ENCODE results near the gene ARHGAP18. TPM values are rescaled to one million over a fixed set of nuclear protein-coding genes. Genes with fewer than 3 reads are reported as not detected.
A peak's percentile ranks its signal among the peaks of the same experiment; 100 is the strongest.

The ARHGAP18 gene
- total RNA-seq, 3 donors from 2014 or later (not counting 1 experiment from before 2014, with no cell fraction given): 11.5 to 12.5 (median 11.8) TPM

- Mint-ChIP-seq H3K36me3 (no peaks in the 10 kb centered on the region), H3K27me3 (ENCODE audit: low read depth in 2 of 2) (no peaks in the 10 kb centered on the region), H3K4me3 (peak overlapping the region; percentile 79), H3K4me1 (peaks cover 67 to 71% of the 10 kb centered on the region in 2 donors), H3K9me3 (no peaks in the 10 kb centered on the region), H3K27ac (peak overlapping the region; percentile 81 to 83)
- Histone ChIP-seq H3K9me3 (ENCODE audit: control insufficient read depth, insufficient read depth, low read length) (no peaks in the 10 kb centered on the region), H3K27me3 (ENCODE audit: control insufficient read depth, insufficient read depth, low read length) (no peaks in the 10 kb centered on the region), H3K27ac (ENCODE audit: low read length) (peak overlapping the region; percentile 53), H3K4me1 (ENCODE audit: control insufficient read depth, insufficient read depth, low read length) (peaks cover 46% of the 10 kb centered on the region), H3K4me3 (ENCODE audit: low read length) (no peak overlapping the region), H3K36me3 (ENCODE audit: control insufficient read depth, insufficient read depth, low read length) (no peaks in the 10 kb centered on the region)
- intact Hi-C loops (cut with micrococcal nuclease): loop anchor here (1.0 to 10.0 kb wide), 3 partner anchors 24 to 192 kb away; partner anchors contain the start of gene ARHGAP18
- TF ChIP-seq CTCF (IDR thresholded peaks at IDR 0.05): no peak
- WGBS (ENCODE audit: insufficient coverage): 2% methylated on average over 7 of the region's 7 CpGs
- DNase-seq (peak; percentile 33 to 73), ATAC-seq (peak; percentile 69 to 83 (median 83))
Measured at GRCh38 chr6:129686941-129687627, 22.9 kb downstream of the ARHGAP18 start.

GRCh38 chr6:129685662-129686031 lies 24.3 kb downstream of the ARHGAP18 start:
- ATAC-seq (no peak), DNase-seq (no peak)
- no peaks in the 10 kb centered on the region for H3K36me3 ChIP-seq (ENCODE audit: control insufficient read depth, insufficient read depth, low read length)
- H3K27me3 Mint-ChIP-seq (ENCODE audit: low read depth in 2 of 2): no peaks in the 10 kb centered on the region
- H3K27ac ChIP-seq (ENCODE audit: low read length): no peak overlapping the region
- H3K4me3 Mint-ChIP-seq: peak overlapping the region; percentile 47
- WGBS (ENCODE audit: insufficient coverage): 78% methylated on average over 5 of the region's 5 CpGs
- H3K9me3 ChIP-seq (ENCODE audit: control insufficient read depth, insufficient read depth, low read length): no peaks in the 10 kb centered on the region
- no peaks in the 10 kb centered on the region for H3K9me3 Mint-ChIP-seq
- H3K27me3 ChIP-seq (ENCODE audit: control insufficient read depth, insufficient read depth, low read length): no peaks in the 10 kb centered on the region
- intact Hi-C loops (cut with micrococcal nuclease): loop anchor here (2.0 to 10.0 kb wide), 2 partner anchors 25 to 191 kb away; partner anchors contain the start of gene ARHGAP18
- H3K4me1 Mint-ChIP-seq: peaks cover 55 to 69% of the 10 kb centered on the region in 2 donors
- no peaks in the 10 kb centered on the region for H3K36me3 Mint-ChIP-seq
- peak overlapping the region in 1 of 2 donors; percentile 83 for H3K27ac Mint-ChIP-seq
- no peak overlapping the region for H3K4me3 ChIP-seq (ENCODE audit: low read length)
- H3K4me1 ChIP-seq (ENCODE audit: control insufficient read depth, insufficient read depth, low read length): peaks cover 46% of the 10 kb centered on the region
- TF ChIP-seq CTCF (IDR thresholded peaks at IDR 0.05): no peak

- WGBS (ENCODE audit: insufficient coverage): 86% methylated on average over 7 of the region's 8 CpGs
- no peaks in the 10 kb centered on the region for H3K9me3 Mint-ChIP-seq
- H3K4me1 Mint-ChIP-seq: peaks cover 55 to 69% of the 10 kb centered on the region in 2 donors
- H3K4me1 ChIP-seq (ENCODE audit: control insufficient read depth, insufficient read depth, low read length): peaks cover 46% of the 10 kb centered on the region
- intact Hi-C loops (cut with micrococcal nuclease): loop anchor here (1.0 to 10.0 kb wide), 2 partner anchors 13 to 190 kb away; no protein-coding TSS in a partner anchor
- no peaks in the 10 kb centered on the region for H3K27me3 ChIP-seq (ENCODE audit: control insufficient read depth, insufficient read depth, low read length)
- no peaks in the 10 kb centered on the region for H3K36me3 ChIP-seq (ENCODE audit: control insufficient read depth, insufficient read depth, low read length)
- peak overlapping the region; percentile 82 to 84 for H3K27ac Mint-ChIP-seq
- H3K36me3 Mint-ChIP-seq: no peaks in the 10 kb centered on the region
- DNase-seq: no peak
- peak overlapping the region; percentile 47 for H3K4me3 Mint-ChIP-seq
- no peak overlapping the region for H3K27ac ChIP-seq (ENCODE audit: low read length)
- H3K4me3 ChIP-seq (ENCODE audit: low read length): no peak overlapping the region
- no peaks in the 10 kb centered on the region for H3K9me3 ChIP-seq (ENCODE audit: control insufficient read depth, insufficient read depth, low read length)
- no peak for ATAC-seq
- no peaks in the 10 kb centered on the region for H3K27me3 Mint-ChIP-seq (ENCODE audit: low read depth in 2 of 2)
- TF ChIP-seq CTCF (IDR thresholded peaks at IDR 0.05): no peak
Measured at GRCh38 chr6:129684903-129685661, 24.9 kb downstream of the ARHGAP18 start.
